Fibroblast of the aortic adventitia (primary cell): ENCODE results near the gene SBF2. TPM values are rescaled to one million over a fixed set of nuclear protein-coding genes. Genes with fewer than 3 reads are reported as not detected.

Source experiments
- DNase-seq: peaks from one replicate; pipeline ENCODE4 v3.0.0-alpha.2; 2010; ENCODE audit warnings: low read depth
- H3K4me3 ChIP-seq: 2 replicates; pipeline ENCODE4 v1.5.1; 2011; ENCODE audit warnings: low read depth, mild to moderate bottlenecking, control low read depth, low read length, moderate library complexity
- CTCF ChIP-seq: IDR thresholded peaks from 2 replicates; pipeline ENCODE4 v1.5.1; 2011; ENCODE audit warnings: mild to moderate bottlenecking, low read length, control low read depth, inconsistent platforms; ENCODE audit not compliant: insufficient read depth
- total RNA-seq: library from RNA; depleted of rRNA; stranded (reverse); fragments of >200 nt; gene quantifications from 2 replicates; pipeline ENCODE4 v1.2.3, GENCODE V29; 2012; ENCODE audit warnings: low replicate concordance

Gene SBF2
- total RNA-seq, 1 donor = 65.3 TPM

GRCh38 chr11:9973921-9974320, 320.1 kb downstream of the SBF2 start:
- TF ChIP-seq CTCF = no peak
- no peak for DNase-seq
- no peak overlapping the region for H3K4me3 ChIP-seq

GRCh38 chr11:9972989-9973388, 321.0 kb downstream of the SBF2 start:
- no peak overlapping the region for H3K4me3 ChIP-seq
- TF ChIP-seq CTCF = peak; percentile 73
- peak; percentile 78 for DNase-seq

GRCh38 chr11:9971894-9972293, 322.1 kb downstream of the SBF2 start:
- no peak for TF ChIP-seq CTCF
- DNase-seq = no peak

GRCh38 chr11:9969068-9969467, 325.0 kb downstream of the SBF2 start:
- no peak for TF ChIP-seq CTCF
- no peak for DNase-seq
- H3K4me3 ChIP-seq = no peak overlapping the region

More at GRCh38 chr11:9971894-9972293, 322.1 kb downstream of the SBF2 start:
- H3K4me3 ChIP-seq = no peak overlapping the region

GRCh38 chr11:9962722-9963121, 331.3 kb downstream of the SBF2 start:
- TF ChIP-seq CTCF = no peak
- H3K4me3 ChIP-seq = no peak overlapping the region
- no peak for DNase-seq

GRCh38 chr11:9957072-9957471, 336.9 kb downstream of the SBF2 start:
- DNase-seq = no peak
- no peak for TF ChIP-seq CTCF
- H3K4me3 ChIP-seq = no peak overlapping the region

- no peak for TF ChIP-seq CTCF
- H3K4me3 ChIP-seq = no peak overlapping the region
- no peak for DNase-seq
Observed at GRCh38 chr11:9956483-9956882, 337.5 kb downstream of the SBF2 start.
